ENCODE measurements around the gene NPAS2.

Gene NPAS2

GRCh38 chr2:100819370-100820272, at the start of gene NPAS2:
NPAS2 (plus strand) TSS chr2:100820139; CDS start chr2:100904755, 84,616 bp downstream.
- no peak for DNase-seq

GRCh38 chr2:100771125-100771524, 48.8 kb upstream of the NPAS2 start:
- DNase-seq, result no peak

- DNase-seq, result no peak
Observed at GRCh38 chr2:100773538-100773937, 46.4 kb upstream of the NPAS2 start.

GRCh38 chr2:100776445-100776844, 43.5 kb upstream of the NPAS2 start:
- DNase-seq, result no peak

- DNase-seq, result no peak
Observed at GRCh38 chr2:100778637-100779450, 41.1 kb upstream of the NPAS2 start.

- DNase-seq, result no peak
Observed at GRCh38 chr2:100779908-100780202, 40.1 kb upstream of the NPAS2 start.

GRCh38 chr2:100780203-100781008, 39.5 kb upstream of the NPAS2 start:
- DNase-seq, result no peak

- DNase-seq, result no peak
Observed at GRCh38 chr2:100781009-100781325, 39.0 kb upstream of the NPAS2 start.

GRCh38 chr2:100781523-100782379, 38.2 kb upstream of the NPAS2 start:
- DNase-seq, result no peak

GRCh38 chr2:100782380-100782878, 37.5 kb upstream of the NPAS2 start:
- no peak for DNase-seq

GRCh38 chr2:100783987-100784386, 36.0 kb upstream of the NPAS2 start:
- no peak for DNase-seq

- no peak for DNase-seq
Observed at GRCh38 chr2:100784681-100785080, 35.3 kb upstream of the NPAS2 start.

- no peak for DNase-seq
Observed at GRCh38 chr2:100785626-100786296, 34.2 kb upstream of the NPAS2 start.

- peak; percentile 9 for DNase-seq
Observed at GRCh38 chr2:100786297-100786658, 33.7 kb upstream of the NPAS2 start.

GRCh38 chr2:100786985-100787384, 33.0 kb upstream of the NPAS2 start:
- no peak for DNase-seq

- no peak for DNase-seq
Observed at GRCh38 chr2:100789361-100789760, 30.6 kb upstream of the NPAS2 start.

- DNase-seq, result no peak
Observed at GRCh38 chr2:100791294-100791935, 28.5 kb upstream of the NPAS2 start.

GRCh38 chr2:100791936-100792308, 28.0 kb upstream of the NPAS2 start:
- no peak for DNase-seq

- no peak for DNase-seq
Observed at GRCh38 chr2:100793220-100793619, 26.7 kb upstream of the NPAS2 start.

GRCh38 chr2:100793982-100794381, 26.0 kb upstream of the NPAS2 start:
- no peak for DNase-seq

GRCh38 chr2:100796499-100797100, 23.3 kb upstream of the NPAS2 start:
- no peak for DNase-seq
